ENCODE measurements around the gene RAB15.

Gene RAB15

DNA sequence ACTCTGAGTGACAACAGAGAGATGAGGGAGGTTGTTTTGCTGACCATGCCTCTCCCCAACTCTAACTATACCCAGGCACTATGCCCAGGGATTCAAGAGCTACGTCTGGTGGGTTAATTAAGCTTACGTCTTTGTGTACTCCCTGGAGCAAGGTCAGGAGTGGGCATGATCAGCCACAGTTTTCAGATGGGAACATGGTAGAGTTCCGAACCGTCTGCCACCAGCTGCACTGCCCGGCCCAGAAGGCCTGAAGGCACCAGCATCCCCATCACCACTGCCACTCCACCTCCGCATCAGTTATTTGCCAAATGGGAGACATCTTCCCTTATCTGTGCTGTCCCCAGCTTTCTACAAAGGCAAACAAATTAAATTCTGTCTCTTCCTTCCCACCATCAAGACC is 18.5 kb downstream of the RAB15 start:
- no peak for DNase-seq

- no peak for DNase-seq
Measured at GRCh38 chr14:64953310-64953654, 18.9 kb downstream of the RAB15 start.

DNA sequence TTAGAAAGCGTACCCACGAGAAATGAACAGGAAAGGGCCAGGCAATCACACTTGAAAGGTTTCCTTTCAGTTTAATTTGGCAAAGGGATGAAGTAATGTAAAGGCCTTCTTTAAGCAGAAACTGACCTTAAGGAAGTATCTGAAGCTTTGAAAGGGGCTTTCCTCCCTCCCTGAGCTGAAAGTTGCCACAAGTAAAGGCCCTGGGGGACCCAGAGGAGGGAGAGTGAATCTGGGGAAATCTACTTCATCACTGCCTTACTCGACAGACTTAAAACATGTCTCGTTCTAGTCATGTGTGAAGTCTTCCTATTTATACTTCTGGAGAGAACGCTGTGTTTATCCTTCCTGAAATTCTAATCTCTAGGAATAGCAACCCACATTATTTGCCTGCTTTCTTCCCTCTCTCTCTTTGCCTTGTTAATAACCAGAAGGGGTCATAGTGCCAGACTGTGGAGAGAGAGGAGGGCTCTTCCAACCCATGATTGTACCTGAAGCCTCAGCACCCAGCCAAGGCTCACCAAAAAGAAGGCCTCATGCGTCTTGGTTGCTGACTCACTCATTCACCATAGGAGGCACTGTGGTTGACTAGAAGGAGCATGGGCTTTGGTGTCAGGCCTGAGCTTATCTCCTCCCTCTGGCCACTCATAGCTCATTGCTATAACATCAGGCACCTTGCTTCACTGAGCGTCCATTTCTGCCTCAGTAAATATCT is 19.4 kb downstream of the RAB15 start:
- DNase-seq = no peak

GRCh38 chr14:64951724-64952123 is 20.4 kb downstream of the RAB15 start:
- DNase-seq = no peak

DNA sequence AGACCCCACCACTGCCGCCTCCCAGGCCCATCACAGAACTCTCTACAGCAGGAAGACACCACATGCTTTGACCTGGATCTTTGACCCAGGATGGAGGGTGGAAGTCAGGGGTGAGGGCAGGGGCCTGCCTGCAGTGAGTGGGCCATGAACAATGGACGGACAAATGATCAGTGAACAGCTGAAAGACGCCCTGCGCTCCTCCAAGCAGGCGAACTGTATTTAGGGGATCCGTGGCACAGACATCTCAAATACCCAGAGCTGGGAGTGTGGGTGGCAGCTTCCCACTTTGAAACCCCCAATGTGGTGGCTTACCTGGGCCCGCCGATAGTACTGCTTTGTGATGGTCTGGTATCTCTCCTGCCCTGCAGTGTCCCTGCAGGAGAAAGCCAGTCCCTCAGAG is 20.8 kb downstream of the RAB15 start:
- DNase-seq = no peak

- no peak for DNase-seq
Measured at GRCh38 chr14:64950889-64951288, 21.2 kb downstream of the RAB15 start.

DNA sequence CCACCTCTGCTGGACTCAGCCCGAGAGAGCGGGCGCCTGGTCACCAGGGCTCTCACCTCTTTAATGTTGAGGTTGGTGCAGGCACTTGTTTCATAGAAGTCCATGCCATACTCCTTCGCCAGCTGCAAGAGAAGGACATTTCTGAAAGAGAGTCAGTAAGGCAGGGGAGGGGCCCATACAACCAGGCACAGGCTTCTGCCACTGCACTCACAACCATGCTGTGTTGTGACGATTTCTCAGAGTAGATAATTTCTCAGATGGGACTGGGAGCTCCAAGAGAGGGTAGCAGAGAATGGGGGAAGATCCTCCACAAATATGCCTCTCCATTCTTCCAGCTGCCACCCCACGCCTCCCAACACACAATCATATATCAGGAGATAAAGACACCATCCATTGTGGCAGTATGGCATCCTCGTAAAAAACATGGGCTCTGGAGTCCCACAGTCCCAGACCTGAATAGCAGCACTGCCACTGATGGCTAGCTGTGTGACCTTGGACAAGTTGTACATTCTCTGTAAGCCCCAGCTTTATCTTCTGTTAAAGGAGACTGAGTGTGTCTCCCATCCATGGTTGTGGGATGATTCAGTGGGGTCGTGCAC is 23.4 kb downstream of the RAB15 start:
- no peak for DNase-seq

- no peak for DNase-seq
Measured at GRCh38 chr14:64947710-64948611, 24.2 kb downstream of the RAB15 start.

DNA sequence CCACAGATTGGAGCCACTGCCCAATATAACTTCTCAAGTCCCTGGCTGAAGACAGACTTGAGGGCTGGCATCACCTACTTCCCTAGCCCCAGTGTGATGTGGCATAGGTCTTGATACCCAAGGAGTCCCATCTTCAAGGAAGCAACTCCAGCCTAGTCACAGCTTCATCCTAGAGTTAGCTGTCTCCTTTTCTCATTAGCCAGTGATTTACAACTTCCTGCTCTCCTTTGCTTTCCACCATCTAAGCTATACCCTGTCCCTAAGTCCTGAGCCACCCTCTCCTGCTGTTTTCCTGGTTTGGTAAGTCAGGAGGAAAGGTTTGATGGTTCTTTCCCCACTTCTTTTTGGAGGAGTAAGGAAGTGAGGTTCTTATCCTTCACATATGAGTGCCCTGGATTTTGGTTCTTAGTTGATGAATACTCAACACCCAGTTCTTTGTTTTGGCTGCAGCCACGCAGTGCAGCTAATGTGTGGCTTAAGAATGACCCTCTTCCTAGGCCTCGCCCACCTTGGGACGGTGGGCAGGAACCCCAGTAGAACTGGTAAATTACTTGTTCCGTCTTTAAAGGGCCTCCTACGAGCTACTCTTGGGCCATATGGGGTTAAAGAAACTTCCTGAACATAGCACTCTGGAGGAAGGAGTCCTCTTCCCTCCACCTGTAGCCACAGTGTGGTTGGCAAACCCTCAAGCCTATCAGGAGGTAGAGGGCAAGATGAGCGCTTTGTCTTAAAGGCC is 25.7 kb downstream of the RAB15 start:
- no peak for DNase-seq

DNA sequence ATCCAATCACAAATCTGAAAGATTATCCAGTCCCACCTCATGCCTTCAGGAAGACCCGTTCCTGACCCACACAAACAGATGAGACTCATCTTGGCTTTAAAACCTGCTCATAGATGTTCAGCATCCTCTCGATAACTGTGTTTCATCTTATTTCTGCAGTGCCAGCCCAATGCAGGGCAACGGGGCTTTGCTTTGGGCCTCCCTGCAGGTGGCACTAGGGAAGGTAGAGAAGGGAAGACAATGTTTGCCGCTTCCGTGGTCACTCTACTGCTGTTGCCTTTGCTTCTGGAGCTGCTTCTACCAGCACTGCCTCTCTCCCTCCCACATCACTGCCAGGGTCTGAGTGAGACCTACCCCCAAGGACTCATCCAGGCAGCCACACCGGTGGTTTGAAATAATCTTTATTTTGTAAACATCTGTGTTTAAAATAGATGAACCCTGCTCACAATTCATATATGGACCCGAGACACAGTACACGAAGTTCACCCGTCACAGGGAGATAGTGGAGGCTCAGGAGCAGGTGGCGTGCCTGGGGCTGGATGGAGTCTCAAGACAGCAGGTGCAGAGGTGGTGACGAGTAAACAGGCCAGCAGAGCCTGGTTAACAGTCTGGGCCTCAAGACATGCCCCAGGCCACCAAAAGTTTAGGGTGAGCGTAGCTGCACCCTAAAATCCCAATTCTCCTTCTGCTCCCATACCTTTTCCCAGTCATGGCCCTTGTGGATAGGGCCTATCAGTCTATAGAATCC is 26.5 kb downstream of the RAB15 start:
- no peak for DNase-seq

DNA sequence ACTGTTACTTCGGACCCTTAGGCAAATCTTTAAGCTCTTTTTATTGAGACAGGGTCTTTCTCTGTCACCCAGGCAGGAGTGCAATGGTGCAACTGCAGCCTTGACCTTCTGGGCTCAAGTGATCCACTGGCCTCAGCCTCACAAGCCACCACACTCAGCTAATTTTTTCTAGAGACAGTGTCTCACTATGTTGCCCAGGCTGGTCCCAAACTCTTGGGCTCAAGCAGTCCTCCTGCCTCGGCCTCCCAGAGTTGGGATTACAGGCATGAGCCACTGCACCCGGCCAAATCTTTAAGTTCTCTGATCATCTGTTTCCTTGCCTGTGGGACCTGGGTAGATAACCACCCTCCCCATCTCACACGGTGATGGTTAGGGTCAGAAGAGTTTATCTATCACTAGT is 27.3 kb downstream of the RAB15 start:
- DNase-seq = no peak

GRCh38 chr14:64944041-64944440 is 28.1 kb downstream of the RAB15 start:
- no peak for DNase-seq

GRCh38 chr14:64943556-64943955 is 28.6 kb downstream of the RAB15 start:
- no peak for DNase-seq

GRCh38 chr14:64942531-64943111 is 29.5 kb downstream of the RAB15 start, which contains the start of gene GPX2:
TSS of gene GPX2 (minus strand) at chr14:64942745. CDS start at chr14:64942726, 19 bp downstream.
- no peak for DNase-seq

DNA sequence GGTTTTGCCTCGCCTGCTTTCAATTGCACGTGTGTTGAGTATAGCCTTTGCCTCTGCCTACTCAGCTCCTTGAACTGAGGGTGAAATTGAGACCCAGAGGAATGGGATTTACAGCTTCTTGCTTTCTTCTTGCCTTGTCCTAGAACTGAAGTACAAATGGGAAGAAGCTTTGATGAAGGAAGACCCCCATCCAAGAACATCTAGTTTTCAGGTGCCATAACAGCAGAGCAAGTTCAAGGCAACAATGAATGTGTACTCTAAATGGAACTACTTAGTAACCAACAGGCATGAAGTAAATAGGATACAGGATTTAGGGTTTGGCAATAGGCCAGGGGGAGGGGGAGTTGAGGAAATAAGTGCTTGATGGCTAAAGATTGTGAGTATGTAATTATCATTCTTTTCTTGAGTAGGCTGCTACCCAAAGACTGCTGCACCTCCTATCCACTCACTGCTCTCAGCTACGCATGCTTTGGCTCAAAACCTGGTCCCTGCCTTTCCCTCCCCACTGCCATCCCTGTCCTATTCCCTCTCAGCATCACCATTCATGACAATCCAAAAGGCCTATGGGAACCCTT is 31.7 kb downstream of the RAB15 start:
- no peak for DNase-seq

DNA sequence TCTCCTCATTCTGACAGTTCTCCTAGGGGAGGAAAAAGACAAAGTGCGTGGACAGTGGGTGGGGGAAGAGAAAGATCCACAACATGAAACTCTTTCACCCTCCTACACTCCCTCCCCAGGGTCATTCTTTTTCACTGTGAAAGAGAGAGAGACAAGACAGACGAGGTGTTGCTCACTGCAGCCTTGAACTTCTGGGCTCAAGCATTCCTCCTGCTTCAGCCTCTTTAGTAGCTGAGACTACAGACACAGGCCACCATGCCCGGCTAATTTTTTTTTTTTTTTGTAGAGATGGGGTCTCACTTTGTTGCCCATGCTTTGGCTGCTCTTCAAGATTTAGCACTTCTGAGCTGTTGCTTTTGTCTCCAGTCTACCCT is 32.3 kb downstream of the RAB15 start:
- DNase-seq = no peak

GRCh38 chr14:64938972-64939816 is 32.9 kb downstream of the RAB15 start:
- no peak for DNase-seq

DNA sequence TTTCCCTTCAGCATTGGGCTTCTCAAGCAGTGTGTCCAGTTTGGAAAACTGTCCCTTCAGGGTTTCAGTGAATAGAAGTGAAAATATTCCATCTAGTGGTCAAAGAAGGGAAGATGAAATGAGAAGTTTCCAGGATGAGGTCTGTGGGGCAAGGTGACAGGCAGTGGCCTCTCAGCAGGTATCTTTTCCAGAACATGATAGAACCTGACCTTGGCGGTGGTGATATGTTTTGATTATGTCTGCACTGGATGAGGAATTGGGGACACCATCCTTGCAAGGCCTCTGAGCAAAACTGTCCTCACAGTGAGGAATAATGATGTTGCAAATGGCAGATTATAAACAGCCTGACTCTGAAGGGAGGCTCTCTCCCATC is 34.3 kb downstream of the RAB15 start:
- no peak for DNase-seq

- no peak for DNase-seq
Measured at GRCh38 chr14:64937171-64937820, 34.8 kb downstream of the RAB15 start.

GRCh38 chr14:64935508-64935907 is 36.6 kb downstream of the RAB15 start:
- peak; percentile 18 for DNase-seq

Data from CD4-positive, alpha-beta T cell treated with Interleukin-12 subunit alpha and Interleukin-12 subunit beta, for 1 hour (primary cell).